ENCODE results near the gene MKKS. TPM values are rescaled to one million over a fixed set of nuclear protein-coding genes. Genes with fewer than 3 reads are reported as not detected.

MKKS gene
- total RNA-seq, 1 donor from 2014 or later, result 5.1 TPM

GRCh38 chr20:10362674-10363073 lies 71.3 kb downstream of the MKKS start:
- TF ChIP-seq CTCF (conservative IDR thresholded peaks at IDR 0.05; ENCODE audit: low read depth, low read length), result no peak
- DNase-seq (ENCODE audit: low read depth), result no peak
- no peak overlapping the region for H3K4me3 ChIP-seq (ENCODE audit: low read depth, low read length)

GRCh38 chr20:10360878-10361277 lies 73.1 kb downstream of the MKKS start:
- H3K4me3 ChIP-seq (ENCODE audit: low read depth, low read length), result no peak overlapping the region
- no peak for TF ChIP-seq CTCF (conservative IDR thresholded peaks at IDR 0.05; ENCODE audit: low read depth, low read length)
- no peak for DNase-seq (ENCODE audit: low read depth)

- no peak for DNase-seq (ENCODE audit: low read depth)
- H3K4me3 ChIP-seq (ENCODE audit: low read depth, low read length), result no peak overlapping the region
- no peak for TF ChIP-seq CTCF (conservative IDR thresholded peaks at IDR 0.05; ENCODE audit: low read depth, low read length)
These were observed 74.4 kb downstream of the MKKS start for GRCh38 chr20:10359621-10360040.

- H3K4me3 ChIP-seq (ENCODE audit: low read depth, low read length), result no peak overlapping the region
- peak; percentile 35 for TF ChIP-seq CTCF (conservative IDR thresholded peaks at IDR 0.05; ENCODE audit: low read depth, low read length)
- no peak for DNase-seq (ENCODE audit: low read depth)
These were observed 76.0 kb downstream of the MKKS start for GRCh38 chr20:10357974-10358373.

GRCh38 chr20:10357061-10357708 lies 76.8 kb downstream of the MKKS start:
- no peak for TF ChIP-seq CTCF (conservative IDR thresholded peaks at IDR 0.05; ENCODE audit: low read depth, low read length)
- H3K4me3 ChIP-seq (ENCODE audit: low read depth, low read length), result no peak overlapping the region
- DNase-seq (ENCODE audit: low read depth), result no peak

- no peak overlapping the region for H3K4me3 ChIP-seq (ENCODE audit: low read depth, low read length)
- no peak for DNase-seq (ENCODE audit: low read depth)
- no peak for TF ChIP-seq CTCF (conservative IDR thresholded peaks at IDR 0.05; ENCODE audit: low read depth, low read length)
These were observed 77.4 kb downstream of the MKKS start for GRCh38 chr20:10356628-10357027.
